Fibroblast of skin of left biceps (primary cell): ENCODE measurements around the gene C1GALT1.
"Not testable (repeated sequence)": the region's sequence is repeated elsewhere in the genome, so short reads cannot be mapped to it uniquely, and the experiment has no call there.

Experiments used
- DNase-seq, 2 experiments: peaks; one replicate each; pipeline ENCODE4 v3.0.0-alpha.2; 2013; ENCODE audit warnings: low read depth in 2 of 2

Gene C1GALT1

DNA sequence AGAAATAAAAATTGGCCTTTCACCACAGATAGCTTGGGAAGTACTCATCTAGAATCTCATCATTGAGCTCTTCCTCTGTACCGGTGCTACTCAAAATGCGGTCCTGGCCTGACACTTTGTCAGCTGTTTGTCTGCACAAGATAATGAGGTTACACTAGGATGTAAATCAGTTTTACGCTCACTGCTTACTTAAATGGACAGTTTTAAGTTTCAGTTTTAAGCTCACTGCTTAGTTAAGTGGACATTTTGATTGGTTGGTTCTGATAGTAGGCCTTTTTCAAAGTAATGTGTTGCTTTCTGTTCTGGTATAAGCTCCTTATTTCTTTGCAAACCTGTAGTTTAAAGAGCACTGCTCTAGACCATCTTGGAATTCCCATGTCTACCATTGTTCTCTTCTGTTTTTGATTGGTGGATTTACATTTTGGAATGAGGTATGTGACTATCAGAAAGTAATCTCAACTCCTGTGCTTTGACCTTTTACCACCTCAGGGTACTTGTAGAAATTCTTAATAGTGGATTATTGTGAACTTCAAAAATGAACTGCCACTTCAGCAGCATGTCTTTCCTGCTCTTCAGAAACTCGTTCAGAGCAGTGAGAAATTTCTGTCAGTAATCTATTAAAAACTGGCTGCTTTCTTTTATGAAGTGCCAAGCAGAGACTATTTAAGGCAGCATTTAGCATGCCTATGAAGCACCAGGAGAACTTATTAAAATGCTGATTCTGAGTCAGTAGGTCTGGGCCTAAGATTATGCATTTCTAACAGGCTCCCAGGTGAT lies 55.0 kb downstream of the C1GALT1 start:
- no peak for DNase-seq

DNA sequence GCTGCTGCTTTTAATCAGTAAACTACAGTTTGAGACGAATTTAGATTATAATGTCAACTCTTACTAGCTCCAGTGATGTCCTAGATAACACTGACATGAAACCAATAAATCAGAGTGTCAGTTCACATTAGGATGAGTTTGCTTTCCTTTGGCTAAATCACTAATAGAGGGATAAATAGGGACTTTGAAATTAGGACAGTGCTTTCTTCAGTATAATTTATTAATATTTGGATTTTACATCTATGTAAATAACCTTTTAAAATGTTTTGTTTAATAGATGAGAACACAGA lies 55.6 kb downstream of the C1GALT1 start:
- no peak for DNase-seq

DNA sequence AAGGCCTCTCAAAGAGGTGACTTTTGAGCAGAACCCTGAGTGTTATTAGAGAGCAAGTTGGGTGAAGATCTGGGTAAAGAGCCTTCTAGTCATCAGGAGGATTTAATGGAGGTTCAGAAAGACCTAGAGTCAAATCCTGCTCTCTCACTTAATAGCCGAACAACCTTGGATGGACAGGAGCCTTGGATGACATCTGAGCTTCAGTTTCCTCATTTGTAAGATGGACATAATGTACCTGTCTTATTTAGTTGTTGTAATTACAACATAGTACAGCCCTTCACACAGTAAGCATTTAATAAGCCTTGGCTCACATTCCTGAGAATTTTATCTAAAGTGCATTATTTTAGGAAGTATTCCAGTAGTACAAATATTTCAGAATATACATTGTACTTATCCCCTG lies 57.0 kb downstream of the C1GALT1 start:
- no peak for DNase-seq

DNA sequence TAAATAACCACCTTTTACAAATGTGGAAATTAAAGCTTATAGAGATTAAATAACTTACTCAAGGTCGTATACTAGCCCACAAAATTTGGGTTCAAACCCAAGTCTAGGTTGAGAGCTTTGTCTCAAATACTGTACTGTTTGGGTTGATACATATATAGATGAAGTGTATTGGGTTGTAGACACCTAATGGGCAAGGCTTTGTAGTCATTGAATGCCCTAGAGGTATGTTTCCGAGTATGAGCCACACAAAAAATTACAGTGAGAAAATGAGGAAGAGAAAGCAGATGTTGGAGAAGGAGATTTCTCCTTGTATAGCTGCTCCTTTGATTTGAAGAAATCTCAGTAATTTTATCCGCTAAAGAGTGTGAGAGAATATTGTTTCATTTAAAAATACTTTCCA lies 60.6 kb downstream of the C1GALT1 start:
- DNase-seq: no peak

DNA sequence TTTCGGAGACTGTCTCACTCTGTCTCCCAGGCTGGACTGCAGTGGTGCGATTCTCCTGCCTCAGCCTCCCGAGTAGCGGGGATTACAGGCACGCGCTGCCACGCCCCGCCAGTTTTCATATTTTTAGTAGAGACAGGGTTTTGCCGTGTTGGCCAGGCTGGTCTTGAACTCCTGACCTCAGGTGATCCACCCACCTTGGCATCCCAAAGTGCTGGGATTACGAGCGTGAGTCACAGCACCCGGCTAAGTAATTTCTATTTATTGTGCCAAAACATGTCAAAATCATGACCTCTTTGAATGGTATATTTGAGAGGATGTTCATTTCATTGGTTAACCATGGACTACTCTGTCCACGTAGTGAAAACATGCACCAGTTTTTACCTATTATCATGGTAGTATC lies 62.9 kb downstream of the C1GALT1 start:
- DNase-seq: not testable (repeated sequence)

DNA sequence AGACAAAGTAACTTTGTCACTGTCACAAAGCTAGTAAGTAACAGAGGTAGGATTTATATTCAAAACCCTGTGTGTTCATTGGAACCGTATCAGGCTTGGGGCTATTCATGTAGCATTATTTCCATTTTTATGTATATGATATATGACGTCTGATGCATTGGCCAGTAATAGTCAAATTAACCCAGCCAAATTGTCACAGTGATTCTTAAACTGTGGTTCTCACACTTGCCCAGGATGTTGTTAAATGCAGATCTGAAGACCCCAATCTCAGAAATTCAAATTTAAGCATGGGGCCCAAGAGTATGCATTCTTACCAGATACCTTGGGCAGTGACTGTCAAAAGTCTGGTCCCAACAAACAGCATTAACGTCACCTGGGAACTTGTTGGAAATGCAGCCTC lies 63.9 kb downstream of the C1GALT1 start:
- DNase-seq: no peak

DNA sequence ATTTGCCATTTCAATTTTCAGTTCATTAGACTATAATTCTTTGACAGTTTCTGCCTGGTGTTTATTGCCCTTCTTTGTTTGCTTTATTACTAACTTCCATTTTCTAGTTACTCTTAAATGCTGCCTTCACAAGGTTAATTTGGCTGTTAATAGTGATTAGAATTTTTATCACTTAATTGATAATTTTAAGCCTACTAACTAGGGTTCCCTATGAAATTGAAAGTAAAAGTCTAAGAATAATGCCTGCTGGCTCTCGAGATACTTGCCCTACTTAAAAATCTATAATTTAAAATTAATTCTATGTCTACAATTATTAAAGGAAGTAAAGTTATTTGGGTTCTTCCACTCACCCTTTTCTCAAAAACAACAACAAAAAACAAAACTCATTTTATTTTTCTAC lies 65.3 kb downstream of the C1GALT1 start:
- DNase-seq: no peak

DNA sequence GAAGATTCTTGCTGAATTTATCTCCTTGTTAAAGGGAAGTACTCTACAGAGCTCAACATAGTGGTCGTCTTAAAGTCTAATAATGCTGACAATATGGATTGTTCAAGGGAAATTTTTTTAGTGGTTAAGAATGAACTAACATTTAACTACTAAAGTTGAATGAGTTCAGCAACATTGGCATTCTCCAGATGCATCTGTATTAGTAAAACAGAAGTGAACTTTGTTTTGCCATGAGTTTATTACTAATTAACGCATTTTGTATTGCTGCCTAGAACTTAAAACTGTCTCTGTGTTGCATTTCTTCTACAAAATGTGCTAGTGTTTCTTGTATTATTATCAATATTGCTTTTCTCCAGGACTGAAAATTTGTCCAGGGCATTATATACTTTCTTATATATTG lies 67.5 kb downstream of the C1GALT1 start:
- no peak for DNase-seq

DNA sequence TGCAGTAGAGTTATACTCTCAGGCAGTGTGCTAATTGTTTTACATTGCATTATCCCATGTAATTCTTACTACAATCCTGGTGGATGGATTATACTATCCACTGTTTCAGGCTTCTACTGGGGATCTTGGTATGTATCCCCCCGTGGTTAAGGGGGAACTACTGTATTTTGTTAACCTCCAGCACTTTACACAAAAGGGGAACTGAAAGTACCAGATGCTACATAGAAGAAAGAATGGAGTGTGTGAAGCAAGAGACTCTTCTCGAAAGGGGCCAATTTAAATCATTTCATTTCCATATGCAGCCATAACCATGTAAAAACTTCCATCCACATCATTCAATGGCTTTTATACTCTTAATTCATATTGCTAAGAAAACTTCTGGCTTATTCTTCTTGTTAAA lies 69.4 kb downstream of the C1GALT1 start:
- no peak for DNase-seq

DNA sequence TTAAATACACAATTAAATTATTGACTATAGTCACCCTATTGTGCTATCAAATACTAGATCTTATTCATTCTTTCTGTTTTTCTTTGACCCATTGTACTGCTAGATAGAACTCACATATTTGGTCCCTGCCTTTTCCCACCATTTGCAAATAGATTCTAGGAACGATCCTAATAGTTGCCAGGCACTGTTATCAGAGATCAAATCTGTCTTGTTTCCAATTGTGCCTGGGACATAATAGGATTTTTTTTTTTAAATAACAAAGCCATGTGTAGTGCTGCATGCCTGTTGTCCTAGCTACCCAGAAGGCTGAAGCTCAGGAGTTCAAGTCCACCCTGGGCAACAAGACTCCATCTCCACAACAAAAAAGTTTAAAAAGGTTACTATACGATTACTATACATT lies 72.0 kb downstream of the C1GALT1 start:
- DNase-seq: no peak

DNA sequence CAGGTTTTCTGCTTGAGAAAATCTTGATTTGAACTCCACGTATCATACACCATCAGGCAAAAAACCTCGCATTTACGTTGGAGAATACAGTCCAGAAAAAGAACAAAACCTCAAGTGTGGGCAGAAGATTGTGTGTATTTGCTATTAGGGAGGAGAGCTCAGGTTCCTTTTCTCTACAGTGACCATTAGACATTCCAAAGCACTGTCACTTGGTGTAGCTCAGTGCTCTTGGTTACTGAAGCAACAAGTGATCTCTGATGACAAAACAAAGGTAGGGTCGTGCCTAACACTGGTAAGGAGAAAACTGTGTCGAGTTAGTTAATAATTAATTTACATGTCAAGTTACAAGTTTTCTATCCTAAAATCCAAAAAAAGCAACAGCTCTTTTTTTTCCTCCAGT lies 72.6 kb downstream of the C1GALT1 start:
- DNase-seq: no peak

DNA sequence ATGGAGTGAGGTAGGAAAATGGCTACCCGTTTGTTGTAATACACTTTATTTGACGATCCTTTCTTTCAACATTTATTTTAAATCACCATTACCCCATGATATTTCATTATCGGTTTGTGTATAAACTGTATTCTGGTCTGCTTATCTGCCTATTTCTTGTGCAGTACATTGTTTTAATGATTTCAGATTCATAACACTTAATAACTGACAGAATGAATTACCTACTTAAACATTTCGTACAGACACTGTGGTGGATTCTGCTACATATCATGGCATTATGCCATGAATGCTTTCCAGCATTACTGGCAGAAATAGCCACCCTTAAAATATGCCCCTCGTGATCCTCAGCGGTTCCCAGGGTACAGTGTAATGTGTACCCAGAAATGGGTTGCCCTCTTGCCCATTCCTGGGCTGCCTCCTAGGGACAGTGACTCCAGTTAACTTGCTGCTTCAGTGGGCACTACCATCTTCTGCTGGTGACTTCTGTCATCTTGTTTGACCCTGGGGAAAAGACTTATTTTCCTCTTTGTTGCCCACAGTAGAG lies 74.5 kb downstream of the C1GALT1 start:
- no peak for DNase-seq

DNA sequence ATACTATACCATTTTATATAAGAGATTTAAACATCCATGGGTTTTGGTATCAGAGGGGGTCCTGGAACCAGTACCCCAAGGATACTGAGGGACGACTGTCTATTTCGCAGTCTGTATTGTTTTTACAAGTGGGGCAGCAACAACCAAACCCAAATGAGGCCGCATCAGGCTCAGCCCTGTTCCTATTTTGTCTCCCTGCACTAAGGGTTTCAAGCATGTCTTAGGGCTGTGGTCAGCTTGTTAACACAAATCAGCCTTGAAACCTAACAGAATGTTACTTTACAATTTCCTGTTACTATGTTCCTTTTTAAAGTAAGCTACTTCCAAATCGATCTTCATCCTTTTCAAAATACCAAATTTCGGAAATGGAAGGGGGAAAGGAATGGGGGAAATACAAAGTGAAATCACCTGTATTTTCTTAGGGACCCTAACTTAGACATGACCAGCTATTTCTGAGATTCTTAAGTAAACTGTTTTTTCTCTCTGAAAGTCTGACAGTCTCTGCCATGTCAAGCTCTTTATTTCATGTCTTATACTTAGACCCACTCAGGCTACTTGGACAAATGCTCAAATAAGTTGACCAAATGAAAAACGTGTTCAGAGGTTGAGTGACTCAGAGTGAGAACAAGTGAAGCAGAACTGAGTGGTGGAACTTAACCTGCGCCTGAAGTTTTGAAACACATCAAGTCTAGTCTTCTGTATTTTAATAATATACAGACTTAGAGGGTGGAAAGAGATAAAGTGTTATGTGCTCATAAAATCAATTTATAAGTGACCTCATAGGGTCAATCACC lies 75.8 kb downstream of the C1GALT1 start:
- no peak for DNase-seq

DNA sequence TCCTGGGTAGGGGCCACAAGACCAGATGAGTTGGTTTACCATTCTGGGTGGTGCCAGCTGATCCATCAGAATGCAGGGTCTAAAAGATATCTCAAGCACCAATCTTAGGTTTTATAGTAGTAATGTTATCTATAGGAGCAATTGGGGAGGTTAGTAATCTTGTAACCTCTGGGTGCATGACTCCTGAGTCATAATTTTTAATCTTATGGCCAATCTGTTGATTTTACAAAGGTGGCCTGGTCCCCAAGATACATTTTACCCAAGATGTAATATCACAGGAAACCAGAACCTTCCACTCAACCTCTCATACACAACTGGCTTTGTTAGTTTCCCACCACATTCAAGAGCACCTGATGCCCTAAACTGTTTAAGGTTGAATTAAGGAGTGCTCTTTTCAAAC lies 79.5 kb downstream of the C1GALT1 start:
- no peak for DNase-seq

DNA sequence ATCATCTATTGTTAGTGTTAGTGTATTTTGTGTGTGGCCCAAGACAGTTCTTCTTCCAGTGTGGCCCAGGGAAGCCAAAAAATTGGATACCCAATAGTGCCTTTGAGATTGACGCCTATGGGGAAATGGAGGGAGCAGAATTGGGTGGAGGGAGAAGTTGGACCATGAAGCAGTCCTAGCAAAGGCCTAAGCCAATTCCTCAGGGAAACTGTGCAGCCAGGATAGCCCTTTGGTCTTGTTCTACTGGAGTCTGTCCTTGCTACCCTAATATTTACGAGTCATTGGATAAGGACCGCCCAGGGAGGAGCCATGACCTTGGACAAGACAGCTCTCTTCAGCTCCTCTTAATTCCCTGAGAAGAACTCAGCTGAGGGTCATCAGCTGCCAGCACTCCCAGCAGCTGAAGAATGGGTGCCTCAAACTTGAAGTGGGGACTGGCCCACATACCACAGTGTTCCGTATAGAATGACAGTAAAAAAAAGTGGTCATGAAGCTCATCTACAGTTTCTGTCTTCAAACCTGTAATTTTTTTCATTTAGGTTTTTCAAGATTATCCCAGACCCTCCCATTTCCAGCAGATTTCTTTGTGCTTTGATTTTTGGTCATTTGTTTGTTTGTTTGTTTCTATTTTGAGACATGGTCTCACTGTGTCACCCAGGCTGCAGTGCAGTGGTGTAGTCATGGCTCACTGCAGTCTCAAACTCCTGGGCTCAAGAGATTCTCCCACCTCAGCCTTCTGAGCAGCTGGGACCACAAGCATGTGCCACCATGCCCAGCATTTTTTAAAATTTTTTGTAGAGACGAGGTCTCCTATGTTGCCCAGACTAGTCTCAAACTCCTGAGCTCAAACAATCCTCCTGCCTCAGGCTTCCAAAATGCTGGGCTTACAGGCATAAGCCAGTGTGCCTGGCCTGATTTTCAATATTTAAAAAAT lies 81.2 kb downstream of the C1GALT1 start:
- no peak for DNase-seq

DNA sequence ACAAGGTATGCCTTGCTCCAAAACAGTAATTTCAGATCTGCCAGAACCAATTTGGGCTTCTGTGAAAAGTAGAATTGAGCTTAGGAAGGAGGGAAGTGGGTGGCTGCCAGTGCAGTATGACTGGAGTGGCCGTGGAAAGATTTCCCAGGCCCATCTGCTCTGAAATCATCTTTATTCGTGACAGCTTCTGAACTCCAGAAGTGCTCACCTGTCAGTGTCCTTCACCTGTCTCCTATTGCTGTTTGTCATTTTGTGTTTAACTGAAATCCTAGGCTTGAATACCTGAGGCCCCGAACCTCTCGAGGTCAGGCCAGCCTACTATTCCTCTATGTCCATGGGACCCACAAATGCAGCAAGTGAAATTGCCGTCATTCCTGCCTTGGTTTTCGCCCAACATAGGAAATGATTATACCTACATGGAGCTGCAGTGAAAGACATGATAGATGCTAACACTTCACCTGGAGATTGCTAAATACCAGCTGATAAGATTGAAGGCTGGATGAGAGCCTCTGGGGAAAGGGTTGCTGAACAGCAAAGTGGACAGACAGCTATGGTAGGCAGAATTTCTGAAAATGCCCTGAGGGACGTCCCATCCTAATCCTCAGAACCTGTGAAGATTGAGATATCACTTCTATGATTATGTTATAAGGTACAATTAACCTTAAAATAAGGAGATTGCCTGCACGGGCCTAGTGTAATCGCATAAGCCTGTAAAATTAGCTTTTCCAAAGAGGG lies 82.1 kb downstream of the C1GALT1 start:
- no peak for DNase-seq

DNA sequence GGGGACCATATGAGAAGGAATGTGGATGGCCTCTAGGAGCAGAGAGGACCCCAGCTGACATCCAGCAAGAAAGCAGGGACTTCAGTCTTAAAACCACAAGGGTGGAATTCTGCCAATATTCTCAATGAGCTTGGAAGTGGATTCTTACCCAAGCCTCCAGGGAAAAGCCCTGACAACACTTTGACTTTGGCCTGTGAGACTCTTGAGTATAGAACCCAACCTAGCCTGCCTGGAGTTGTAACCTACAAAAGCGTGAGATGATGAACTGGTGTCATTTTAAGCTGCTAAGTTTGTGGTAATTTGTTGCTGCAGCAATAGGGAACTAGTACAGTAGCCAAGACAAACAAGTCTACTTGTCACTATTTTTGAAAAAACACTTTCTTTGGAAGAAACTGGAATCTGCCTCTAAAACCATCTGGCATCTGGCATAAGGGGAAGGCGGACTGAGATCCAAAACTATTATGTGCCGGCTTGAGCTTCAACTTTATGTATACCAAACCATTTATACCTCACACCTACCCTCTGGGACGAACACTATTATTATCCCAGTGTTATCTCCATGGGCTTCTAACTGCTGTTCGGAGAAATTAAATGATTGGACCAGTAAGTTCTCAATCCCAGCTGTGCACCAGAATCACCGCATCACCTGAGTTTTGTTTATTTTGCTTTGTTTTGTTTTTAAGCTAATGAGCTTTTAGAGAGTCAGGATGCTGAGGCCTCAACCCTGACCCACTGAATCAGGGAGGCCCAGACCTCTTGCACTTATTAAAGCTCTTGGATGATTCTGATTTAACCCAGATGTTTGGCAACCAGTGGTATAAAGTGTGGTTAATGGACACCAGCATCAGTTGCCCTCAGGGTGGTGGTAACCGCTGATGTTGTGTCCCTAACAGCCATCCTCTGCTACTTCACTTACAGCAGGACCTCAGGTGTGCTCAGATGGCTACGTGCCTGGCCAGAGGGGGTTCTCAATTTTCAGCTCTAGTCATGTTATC lies 83.0 kb downstream of the C1GALT1 start:
- DNase-seq: no peak

DNA sequence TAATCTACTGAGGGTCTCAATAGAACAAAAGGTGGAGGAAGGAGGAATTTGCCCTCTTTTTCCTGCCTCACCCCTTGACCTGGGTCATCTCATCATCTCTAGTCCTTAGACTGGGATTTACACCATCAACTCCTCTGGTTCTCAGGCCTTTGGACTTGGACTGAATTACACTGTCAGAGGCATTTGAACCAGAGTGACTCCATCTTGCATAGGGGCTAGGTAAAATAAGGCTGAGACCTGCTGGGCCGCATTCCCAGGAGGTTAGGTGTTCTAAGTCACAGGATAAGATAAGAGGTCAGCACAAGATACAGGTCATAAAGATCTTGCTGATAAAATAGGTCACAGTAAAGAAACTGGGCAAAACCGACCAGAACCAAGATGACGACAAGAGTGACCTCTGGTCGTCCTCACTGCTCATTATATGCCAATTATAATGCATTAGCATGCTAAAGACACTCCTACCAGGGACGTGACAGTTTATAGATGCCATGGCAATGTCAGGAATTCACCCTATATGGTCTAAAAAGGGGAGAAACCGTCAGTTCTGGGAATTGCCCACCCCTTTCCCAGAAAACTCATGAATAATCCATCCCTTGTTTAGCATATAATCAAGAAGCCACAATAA lies 84.0 kb downstream of the C1GALT1 start:
- no peak for DNase-seq

DNA sequence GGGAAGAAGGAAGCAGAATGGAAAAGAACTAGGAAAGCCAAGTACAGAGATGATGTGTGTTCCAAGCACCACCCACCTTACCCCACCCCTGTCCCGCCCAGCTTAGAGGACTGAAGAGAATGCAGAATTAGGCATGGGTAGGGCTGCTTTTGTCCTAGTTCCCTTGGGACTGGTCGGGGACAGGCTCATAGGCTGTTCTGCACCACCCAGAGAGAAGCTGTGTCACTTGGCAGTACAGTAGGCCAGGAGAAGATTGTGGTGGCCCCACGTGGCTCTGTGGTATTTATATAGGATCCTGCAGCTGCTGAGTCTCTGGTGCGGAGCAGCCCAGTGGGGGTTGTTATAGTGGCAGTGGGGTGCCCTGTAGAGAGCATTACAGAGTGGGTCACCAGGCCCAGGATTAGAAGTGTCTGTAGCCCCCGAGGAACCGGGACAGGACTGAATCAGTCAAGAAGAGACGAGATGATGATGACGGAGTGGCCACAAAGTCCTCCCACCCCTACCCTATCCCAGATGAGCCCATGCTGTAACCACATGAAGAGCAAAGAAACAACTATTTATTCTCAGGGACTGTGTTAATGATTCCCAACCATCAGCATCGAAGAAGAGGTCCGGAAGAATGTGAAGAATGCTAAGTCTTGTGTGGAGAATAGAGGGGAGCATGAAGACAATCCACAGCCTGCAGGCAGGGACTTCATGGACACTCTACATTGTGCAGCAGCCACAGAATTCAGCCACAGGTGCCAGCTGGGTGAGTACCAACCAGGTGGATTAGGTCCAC lies 88.9 kb downstream of the C1GALT1 start:
- no peak for DNase-seq
